ENCODE data around the gene UROD. TPM values are rescaled to one million over a fixed set of nuclear protein-coding genes. Genes with fewer than 3 reads are reported as not detected.

The UROD gene
- total RNA-seq, 1 experiment from 2014 or later: 92.2 TPM

DNA sequence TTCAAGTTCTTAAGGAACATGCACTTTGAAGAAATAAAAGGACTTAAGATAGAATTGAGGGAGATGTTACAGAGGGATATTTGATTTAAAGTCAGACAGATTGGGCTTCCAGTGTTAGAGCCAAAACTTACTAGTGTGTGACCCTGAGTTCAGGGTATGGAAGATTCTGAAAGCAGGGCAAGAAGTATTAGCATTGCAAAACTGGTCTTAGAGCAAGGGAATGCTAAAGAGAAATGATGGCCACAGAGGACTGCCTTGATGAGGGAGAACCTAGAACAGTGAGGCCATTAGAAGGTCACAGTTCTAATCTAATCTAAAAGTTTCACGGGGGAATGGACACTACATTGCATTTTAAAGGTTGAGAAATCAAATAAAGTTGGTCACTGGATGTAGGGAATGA is 45.5 kb downstream of the UROD start:
- no CpG with 5 or more reads among the region's 1 CpG for WGBS (ENCODE audit: extremely low coverage, insufficient read length, low lambda C conversion rate)
- Histone ChIP-seq H2BK5ac (ENCODE audit: insufficient read length, low read length) (no peak overlapping the region), H4K20me1 (ENCODE audit: control insufficient read depth, insufficient read depth, insufficient read length) (no peaks in the 10 kb centered on the region), H2BK20ac (ENCODE audit: low read depth, low read length, poor library complexity, severe bottlenecking) (no peak overlapping the region), H3K23me2 (ENCODE audit: insufficient read length, low read depth, low read length, poor library complexity, severe bottlenecking) (no peaks in the 10 kb centered on the region), H3K9me3 (ENCODE audit: control insufficient read depth, low read depth, low read length) (no peaks in the 10 kb centered on the region), H2BK120ac (ENCODE audit: low read depth, low read length, poor library complexity, severe bottlenecking) (no peak overlapping the region), H2BK12ac (ENCODE audit: insufficient read length, low read depth, low read length) (no peak overlapping the region), H4K5ac (ENCODE audit: insufficient read length, low read depth, low read length) (no peak overlapping the region), H3K4ac (ENCODE audit: low read depth, low read length) (no peak overlapping the region), H3K27me3 (ENCODE audit: insufficient read depth, low read length) (no peaks in the 10 kb centered on the region), H3K27ac (ENCODE audit: insufficient read length, low read depth, low read length) (no peak overlapping the region), H4K91ac (ENCODE audit: insufficient read length, low read depth, low read length) (no peak overlapping the region), H4K8ac (replicated peaks; ENCODE audit: insufficient read length, low read depth, low read length) (no peak overlapping the region), H3K4me1 (ENCODE audit: insufficient read depth, low read length) (no peaks in the 10 kb centered on the region), H3K23ac (ENCODE audit: insufficient read length, low read depth, low read length) (no peak overlapping the region), H3K4me2 (ENCODE audit: insufficient read depth, insufficient read length, low read length) (no peak overlapping the region), H3K79me2 (ENCODE audit: insufficient read depth, low read length) (no peaks in the 10 kb centered on the region), H2BK15ac (ENCODE audit: low read depth, low read length) (no peak overlapping the region), H2AK5ac (ENCODE audit: insufficient read length, low read length) (no peak overlapping the region), H2AFZ (ENCODE audit: low read length) (no peak overlapping the region), H3K18ac (ENCODE audit: insufficient read length, low read depth, low read length) (no peak overlapping the region), H3K9ac (ENCODE audit: extremely low read depth, insufficient read length, low read length) (no peak overlapping the region), H3T11ph (ENCODE audit: low read length) (no peak overlapping the region), H3K79me1 (ENCODE audit: insufficient read depth, low read depth, low read length, poor library complexity, severe bottlenecking) (no peaks in the 10 kb centered on the region), H3K14ac (ENCODE audit: insufficient read depth, low read length) (no peak overlapping the region), H3K56ac (ENCODE audit: insufficient read length, low read depth, low read length) (no peak overlapping the region)
- no peaks in the 10 kb centered on the region for H3K27me3 Mint-ChIP-seq (ENCODE audit: low read depth)
- H3K36me3 Mint-ChIP-seq (ENCODE audit: insufficient read depth in 1 of 3, low read depth in 3 of 3): no peaks in the 10 kb centered on the region; a peak in 1 of 7 replicates
- no peak overlapping the region; a peak in 1 of 7 replicates for H3K27ac Mint-ChIP-seq
- H3K4me3 Mint-ChIP-seq: no peak overlapping the region
- TF ChIP-seq, protein P1, sequence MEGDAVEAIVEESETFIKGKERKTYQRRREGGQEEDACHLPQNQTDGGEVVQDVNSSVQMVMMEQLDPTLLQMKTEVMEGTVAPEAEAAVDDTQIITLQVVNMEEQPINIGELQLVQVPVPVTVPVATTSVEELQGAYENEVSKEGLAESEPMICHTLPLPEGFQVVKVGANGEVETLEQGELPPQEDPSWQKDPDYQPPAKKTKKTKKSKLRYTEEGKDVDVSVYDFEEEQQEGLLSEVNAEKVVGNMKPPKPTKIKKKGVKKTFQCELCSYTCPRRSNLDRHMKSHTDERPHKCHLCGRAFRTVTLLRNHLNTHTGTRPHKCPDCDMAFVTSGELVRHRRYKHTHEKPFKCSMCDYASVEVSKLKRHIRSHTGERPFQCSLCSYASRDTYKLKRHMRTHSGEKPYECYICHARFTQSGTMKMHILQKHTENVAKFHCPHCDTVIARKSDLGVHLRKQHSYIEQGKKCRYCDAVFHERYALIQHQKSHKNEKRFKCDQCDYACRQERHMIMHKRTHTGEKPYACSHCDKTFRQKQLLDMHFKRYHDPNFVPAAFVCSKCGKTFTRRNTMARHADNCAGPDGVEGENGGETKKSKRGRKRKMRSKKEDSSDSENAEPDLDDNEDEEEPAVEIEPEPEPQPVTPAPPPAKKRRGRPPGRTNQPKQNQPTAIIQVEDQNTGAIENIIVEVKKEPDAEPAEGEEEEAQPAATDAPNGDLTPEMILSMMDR (conservative IDR thresholded peaks at IDR 0.05): no peak
- peaks cover 7 to 8% of the 10 kb centered on the region in 2 experiments; a peak in 3 of 4 replicates for H3K4me1 Mint-ChIP-seq
- no peaks in the 10 kb centered on the region for H3K9me3 Mint-ChIP-seq
- no peak for DNase-seq

Measured in H9 (cell line).